Stimulated activated CD4-positive, alpha-beta T cell treated with anti-CD3 and anti-CD28 coated beads, Interleukin-2, amount 100 ng/mL, for 4 hours (primary cell): Measurements from ENCODE around the gene IQCM.

Experiments
- DNase-seq: peaks from one replicate; pipeline ENCODE4 v3.0.0-alpha.2; 2020; ENCODE audit warnings: low read depth

Gene IQCM

DNA sequence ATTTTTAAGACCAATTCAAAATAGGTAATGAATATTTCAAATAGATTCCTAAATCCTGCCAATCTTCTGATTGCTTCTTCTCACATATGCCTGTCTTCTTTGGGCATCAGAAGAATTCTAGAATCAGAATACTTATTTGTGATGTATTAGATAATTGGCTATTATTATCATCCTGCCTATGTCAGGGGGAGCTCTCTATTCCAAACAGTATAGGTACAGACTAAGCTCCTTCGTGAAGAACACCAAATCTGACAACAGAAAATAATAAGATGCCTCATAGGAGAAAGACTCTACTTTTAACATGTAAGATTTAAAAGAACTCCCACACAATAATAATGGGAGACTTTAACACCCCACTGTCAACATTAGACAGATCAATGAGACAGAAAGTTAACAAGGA lies at the start of gene IQCM:
Gene IQCM (minus strand): TSS at position 101 of the 400 bp plus-strand sequence. CDS start 73,152 bp downstream, outside the sequence.
- no peak for DNase-seq

- DNase-seq, result no peak
Measured at GRCh38 chr4:149857446-149857845, 41.8 kb upstream of the IQCM start.

DNA sequence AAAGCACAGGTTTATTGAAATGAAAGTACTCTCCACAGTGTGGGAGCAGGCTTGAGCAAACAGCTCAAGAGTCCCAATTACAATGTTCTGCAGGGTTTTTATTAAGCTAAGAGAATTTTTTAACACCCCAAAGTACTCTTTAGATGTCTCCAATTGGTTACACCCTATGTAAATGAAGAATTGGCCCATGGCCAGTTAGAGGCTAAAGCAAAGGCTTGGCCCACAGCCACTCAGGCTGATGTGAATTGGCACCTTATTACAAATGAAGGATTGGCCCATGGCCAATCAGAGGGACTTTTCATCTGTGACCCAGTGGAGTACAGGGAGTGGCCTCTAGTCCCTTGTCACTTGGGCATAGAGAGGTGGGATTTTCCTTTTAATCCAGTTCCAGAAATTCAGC lies 30.1 kb upstream of the IQCM start:
- DNase-seq, result no peak

DNA sequence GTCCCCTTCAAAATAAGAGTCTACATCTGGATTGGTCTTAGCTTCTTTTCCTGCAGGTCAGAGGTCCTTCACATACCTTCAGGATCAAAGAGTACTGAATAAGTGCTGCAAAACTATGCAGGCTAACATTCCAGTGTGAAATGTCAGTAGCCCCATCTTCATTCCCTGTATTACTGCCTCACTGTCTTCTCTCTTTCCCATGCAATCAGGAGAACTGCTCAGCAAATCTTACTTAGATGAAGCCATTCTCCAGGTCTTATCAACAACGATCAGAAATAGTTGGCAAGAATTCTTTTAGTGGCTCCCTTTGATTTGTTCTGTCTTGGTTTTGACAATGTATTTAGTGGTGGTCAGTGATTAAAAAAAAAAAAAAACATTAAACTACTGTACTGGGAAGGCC lies 26.0 kb upstream of the IQCM start:
- no peak for DNase-seq

DNA sequence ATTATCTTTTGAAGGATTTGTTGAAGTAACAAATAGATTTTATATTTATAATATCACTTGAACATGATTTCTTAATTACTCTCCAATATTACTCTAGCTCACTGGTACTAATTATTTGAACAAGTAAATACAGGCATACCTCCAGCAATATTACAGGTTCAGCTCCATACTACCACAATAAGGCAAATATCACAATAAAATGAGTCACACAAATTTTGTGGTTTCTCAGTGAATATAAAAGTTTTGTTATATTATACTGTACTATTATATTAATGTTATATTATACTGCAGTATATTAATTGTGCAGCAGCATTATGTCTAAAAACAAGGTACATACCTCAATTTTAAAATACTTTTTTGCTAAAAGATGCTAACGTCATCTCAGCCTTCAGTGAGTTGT lies 22.4 kb upstream of the IQCM start:
- no peak for DNase-seq

DNA sequence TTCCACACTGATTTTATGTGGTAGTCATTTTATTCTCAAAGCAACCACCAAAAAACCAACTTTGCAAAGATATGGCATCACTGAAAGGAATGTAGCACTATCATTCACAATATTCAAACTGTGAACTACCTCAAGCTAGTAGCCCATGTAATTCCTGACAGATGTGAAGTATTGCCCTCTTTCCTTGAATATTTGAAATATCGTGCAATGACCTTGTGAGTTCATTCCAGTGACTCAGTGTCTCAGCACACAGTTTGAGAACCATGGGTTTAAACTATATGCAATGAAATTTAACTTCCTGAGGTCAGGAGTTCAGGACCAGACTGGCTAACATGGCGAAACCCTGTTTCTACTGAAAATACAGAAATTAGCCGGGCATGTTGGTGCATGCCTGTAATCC lies 20.9 kb upstream of the IQCM start:
- DNase-seq, result no peak

DNA sequence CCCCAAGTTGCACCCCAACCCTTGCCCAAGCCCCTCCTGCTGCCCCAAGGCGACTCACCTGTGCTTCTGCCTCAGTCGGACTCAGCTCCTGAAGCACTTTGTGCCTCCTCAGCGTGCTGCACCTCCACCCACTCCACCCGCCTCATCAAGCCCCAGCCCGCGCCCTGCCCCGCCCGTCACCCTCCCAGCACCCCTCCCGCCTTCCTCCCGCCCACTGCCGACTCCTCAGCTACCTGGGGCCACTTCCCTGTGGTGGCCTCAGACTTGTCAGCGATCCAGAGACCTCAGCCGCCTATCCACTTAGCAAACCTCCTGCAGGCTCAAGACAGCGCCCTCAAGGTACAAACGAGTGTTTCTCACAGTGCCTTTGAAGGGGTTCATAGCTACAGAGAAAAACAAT lies 19.6 kb upstream of the IQCM start:
- no peak for DNase-seq

DNA sequence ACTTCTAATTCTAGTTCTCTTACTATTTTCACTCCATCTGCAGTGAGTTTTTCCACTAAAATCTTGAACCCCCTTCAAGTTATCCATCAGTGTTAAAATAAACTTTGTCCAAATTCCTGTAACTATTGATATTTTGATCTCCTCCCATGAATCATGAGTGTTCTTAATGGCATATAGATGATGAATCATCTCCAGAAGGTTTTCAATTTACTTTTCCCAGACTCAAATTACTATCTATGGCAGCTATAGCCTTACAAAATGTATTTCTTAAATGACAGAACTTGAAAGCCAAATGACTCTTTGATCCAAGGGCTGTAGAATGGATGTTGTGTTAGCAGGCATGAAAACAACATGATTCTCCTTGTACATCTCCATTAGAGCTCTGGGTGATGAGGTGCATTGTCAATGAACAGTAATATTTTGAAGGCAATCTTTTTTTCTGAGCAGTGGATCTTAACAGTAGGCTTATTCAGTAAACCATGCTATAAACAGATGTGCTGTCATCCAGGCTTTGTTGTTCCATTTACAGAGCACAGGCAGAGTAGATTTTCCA lies 16.1 kb upstream of the IQCM start:
- DNase-seq, result no peak

GRCh38 chr4:149830823-149831222 lies 15.2 kb upstream of the IQCM start:
- DNase-seq, result no peak

DNA sequence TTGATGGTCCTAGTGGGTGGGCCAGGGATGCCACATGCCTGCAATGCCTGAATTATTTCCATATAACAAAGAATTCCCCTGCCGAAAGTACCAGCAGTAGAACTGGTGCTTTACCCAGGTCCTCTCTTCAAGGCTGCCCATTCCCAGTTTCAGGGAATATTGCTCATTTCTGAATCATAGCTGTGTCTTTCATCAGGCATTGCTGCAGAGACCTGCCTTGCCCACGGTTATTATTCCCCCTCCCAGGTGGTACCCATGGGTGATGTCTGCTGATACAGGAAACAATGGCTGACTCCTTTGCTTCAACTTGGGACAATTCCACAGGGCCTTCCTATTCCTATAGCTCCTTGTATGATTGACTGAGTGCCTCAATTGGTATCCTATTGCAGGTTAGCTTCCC lies 9.7 kb upstream of the IQCM start:
- no peak for DNase-seq

DNA sequence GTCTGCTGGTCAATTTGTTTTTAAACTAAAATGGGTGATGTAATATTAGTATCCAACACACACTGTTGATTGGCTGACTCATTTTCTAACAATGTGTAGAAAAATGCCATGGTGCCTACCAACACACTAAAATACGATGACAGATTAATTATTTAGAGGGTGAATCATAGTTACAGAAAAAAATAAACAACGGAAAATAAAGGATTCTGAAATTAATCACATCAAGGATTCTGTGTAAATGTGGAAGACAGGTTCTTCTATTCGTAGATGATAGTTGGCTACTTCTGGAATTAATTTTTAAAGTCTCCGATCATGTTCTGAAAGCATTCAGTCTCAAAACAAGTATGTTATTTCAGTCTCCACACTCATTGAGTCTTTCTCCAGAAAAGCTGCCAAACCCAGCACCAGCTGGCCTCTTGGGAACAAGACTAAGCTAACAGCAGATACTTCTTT lies 8.2 kb upstream of the IQCM start:
- DNase-seq, result no peak

GRCh38 chr4:149801416-149801815 lies 14.2 kb downstream of the IQCM start:
- no peak for DNase-seq

- DNase-seq, result no peak
Measured at GRCh38 chr4:149799546-149799945, 16.1 kb downstream of the IQCM start.

GRCh38 chr4:149796381-149796780 lies 19.3 kb downstream of the IQCM start:
- no peak for DNase-seq

- DNase-seq, result no peak
Measured at GRCh38 chr4:149795256-149795655, 20.4 kb downstream of the IQCM start.

DNA sequence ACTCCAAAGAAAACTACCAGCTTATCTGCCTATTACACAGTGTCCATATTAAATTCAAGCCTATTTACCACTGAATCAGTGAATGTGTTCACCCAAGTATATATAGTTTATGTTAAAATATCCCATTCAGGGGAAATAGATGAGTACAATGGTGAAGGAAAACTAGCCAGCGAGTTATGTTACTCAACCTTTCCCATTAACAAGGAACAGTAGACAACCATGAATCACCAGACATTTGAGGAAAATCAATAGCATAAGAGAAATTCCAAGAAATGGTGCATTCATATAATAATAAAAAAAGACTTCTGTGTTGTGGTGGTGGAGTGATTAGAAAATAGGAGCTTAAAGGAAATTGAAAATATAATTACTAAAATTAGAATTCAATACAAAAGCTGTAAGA lies 21.3 kb downstream of the IQCM start:
- DNase-seq, result no peak

DNA sequence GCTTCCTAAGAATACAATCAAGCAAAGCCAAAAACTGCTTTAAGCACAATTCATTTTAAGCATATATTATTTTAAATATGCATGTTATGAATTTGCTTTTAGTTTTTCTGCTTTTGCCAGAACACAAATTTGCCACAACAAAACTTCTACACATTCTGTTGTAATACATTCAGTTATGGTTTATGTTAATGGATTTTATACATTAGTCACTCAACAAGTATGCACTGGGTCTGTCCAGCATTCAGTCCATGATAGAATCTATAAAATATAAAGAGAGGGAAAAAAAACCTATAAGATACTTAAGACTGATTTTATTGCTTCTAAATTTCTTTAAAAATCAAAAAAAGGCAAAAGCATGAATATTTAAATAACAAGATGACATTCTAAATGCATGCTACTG lies 22.2 kb downstream of the IQCM start:
- DNase-seq, result no peak

- DNase-seq, result no peak
Measured at GRCh38 chr4:149791851-149792250, 23.8 kb downstream of the IQCM start.

DNA sequence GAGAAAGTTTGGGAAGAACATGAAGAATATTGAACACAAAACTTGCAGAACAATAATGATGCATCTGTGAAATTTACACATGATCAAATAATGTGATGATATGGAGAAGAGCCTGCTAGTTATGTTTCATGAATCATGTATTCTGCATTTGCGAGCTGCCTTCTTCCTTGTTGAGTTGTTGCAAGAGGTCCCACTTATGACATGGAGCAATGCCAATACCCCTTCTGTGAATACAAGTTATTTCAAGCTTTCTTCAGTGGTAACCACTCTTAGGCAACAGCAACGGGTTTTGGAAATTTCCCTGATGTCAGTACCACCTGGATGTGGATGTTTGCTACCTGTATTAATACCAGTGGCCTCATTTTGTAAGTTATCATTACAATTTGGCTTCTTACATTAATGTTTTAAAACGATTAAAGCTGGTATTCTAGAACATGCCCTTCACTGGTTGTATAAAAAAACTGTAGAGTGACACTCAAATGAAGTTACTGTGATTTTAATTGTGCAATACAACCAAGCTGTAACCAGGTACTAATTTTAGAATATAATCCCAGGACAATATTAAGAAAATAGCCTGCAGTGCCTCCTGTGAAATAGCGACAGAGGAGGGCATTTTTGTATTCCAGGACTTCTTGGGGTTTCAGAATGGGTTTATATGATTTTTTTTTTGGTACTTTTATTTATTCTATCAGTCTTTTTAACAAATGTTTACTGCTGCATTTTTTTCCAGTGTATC lies 25.3 kb downstream of the IQCM start:
- no peak for DNase-seq

GRCh38 chr4:149788300-149788699 lies 27.3 kb downstream of the IQCM start:
- no peak for DNase-seq

- no peak for DNase-seq
Measured at GRCh38 chr4:149785696-149786431, 29.8 kb downstream of the IQCM start.

DNA sequence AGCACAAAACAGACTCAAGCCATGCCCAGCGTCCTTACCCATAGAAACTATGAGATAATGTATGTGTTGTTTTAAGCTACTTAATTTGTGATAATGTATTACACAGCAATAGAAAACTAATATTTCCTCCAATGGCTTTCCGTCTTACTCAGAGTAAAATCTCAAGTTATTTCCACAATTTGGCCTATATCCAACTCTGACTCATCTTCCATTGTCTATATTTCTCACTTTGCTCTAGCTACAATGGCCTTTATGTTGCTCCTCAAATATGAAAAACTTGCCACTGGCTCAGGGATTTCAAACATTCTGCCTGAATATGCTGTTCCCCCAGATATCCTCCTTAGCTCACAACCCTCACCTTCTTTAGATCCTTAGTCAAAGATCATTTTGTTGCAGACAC lies 31.6 kb downstream of the IQCM start:
- DNase-seq, result no peak

DNA sequence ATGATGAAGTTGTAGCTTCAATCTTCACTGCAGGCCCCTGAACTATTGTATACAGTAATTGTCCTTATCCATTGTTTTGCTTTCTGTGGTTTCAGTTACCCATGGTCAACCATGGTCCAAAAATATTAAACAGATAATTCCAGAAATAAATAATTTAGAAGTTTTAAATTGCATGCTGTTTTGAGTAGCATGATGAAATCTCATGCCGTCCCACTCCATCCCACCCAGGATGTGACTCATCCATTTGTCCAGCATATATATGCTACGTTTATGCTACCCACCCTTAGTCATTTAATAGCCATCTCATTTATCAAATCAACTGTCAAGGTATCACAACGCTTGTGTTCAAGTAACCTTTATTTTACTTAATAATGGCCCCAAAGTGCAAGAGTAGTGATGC lies 34.5 kb downstream of the IQCM start:
- no peak for DNase-seq
